Measurements from ENCODE around the gene AUH.

Gene AUH

GRCh38 chr9:91241909-91242308, 119.8 kb downstream of the AUH start:
- DNase-seq: no peak

DNA sequence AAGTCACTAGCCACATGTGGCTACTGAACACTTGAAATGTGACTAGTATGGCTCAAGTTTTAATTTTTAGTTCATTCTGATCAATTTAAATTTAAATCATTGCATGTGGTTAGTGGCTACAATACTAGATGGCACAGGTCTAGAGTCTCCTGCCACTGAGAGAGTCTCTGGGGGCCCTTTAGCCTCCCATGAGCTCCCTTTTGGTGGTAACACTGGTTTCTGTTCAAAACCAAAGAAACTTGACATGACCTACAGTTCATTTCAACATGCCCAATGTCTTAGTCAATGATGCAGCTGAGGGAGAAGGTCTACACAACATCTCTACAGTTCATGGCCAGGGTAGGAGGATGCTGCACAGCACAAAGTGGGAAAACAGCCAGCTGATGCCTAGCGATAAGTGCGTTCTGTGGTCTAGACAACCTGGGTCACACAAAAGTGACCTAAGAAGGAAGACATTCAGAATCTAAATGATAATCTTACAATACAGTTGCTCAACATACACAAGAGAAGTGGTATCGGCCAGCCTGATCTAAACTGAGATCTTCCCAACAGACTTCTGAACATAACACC, 121.0 kb downstream of the AUH start:
- DNase-seq: no peak

- no peak for DNase-seq
These were observed 122.2 kb downstream of the AUH start for GRCh38 chr9:91239367-91240111.

DNA sequence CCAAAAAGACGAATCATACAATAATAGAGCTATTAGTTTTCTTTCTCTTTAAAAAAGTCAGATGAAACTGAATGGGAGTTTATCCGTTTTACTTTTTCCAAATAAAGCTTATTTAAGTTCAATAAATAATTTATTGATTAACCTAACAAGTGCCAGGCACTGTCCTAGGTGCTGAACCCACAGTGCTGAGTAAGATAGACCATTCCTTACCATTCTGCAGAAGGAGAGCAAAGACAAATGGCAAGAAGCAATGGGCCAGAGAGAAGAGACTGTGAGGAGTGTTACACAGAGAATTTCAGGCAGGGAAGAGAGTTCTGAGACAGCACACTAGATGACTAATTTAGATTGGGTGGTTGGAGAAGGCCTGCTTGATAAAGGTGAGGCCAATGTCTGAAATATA, 127.2 kb downstream of the AUH start:
- no peak for DNase-seq

- DNase-seq: no peak
These were observed 130.1 kb downstream of the AUH start for GRCh38 chr9:91231619-91232018.

DNA sequence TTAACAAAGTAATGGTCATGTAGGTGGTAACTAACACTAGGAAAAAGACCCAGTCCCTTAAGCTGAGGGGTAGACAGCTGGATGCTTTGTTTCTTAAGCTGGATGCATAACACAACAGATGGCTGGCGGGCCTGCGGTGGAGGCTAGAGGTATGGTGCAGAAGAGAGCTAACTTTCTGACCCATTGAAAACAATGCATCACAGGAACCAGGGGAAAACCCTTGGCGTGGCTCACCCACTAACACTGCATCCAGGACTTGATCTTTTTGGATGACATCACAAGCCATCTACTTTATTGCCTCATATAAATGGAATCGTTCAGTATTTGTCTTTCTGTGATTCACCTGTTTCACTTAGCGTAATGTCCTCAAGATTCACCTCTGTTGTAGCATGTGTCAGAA, 138.7 kb downstream of the AUH start:
- DNase-seq: no peak

DNA sequence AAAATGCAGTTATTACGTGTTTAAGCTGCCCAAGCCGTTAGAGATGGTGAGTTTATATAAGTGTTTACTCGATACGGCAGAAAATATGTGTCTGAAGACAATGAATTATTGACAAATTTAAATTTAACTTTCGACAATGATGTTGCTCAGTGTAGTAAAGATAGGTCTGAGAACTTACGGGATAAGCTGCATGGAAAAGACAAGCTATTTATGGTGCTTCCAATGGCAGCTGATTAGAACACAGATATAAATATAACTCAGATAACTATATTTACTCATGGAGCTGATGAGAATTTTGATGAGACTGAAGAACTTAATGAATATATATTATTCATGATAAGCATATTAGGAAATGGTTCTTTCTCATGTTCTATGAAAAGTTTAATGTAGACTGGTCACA, 139.3 kb downstream of the AUH start:
- DNase-seq: no peak

- no peak for DNase-seq
These were observed 140.4 kb downstream of the AUH start for GRCh38 chr9:91221332-91221731.

DNA sequence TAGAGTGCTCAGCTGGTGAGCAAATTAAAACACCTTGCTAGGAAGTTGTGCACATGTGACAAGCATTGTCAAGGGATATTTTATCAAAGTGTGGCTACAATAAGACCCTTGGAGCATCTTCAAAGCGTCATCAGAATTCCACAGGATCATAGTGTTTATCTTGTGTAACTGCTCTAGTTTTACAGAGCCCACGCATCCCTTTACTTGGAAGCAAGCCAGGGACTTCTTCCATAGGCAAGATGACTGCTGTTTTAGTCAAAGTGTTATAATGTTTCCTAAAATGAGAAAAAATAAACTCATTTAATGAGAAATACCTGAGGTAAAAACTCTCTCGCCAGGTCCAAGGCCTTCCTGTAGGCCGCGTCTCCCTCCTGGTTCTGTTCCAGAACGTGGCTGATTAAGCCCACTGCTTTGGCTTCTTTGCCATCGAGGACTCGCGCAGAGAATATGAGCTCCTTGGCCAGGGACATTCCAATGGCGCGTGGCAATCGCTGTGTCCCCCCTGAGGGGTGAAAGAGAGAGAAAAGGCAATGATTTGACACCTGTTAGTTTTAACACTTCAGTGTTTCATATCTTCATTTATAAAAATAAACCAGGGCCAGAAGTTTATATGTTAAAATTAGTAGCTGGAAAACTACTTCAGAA, 141.1 kb downstream of the AUH start:
- no peak for DNase-seq

GRCh38 chr9:91220021-91220420, 141.7 kb downstream of the AUH start:
- no peak for DNase-seq

DNA sequence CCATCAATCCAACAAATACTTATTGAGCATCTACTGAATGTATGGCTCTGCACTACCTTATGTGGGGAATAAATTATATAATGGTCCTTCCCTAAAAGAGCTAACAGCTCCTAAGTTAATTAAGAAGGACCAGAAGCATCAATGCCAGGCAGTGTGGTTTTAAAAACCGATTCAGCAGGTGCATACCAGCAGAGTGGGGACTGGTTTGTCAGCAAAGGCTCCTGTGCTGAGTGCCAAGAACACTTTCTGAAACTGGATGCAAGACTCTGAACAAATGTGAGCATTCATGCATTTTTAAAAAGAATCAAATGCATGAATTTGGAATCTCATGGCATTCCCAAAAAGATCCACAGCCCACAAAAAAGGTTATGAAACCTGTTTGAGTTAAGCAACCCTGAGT, 142.2 kb downstream of the AUH start:
- no peak for DNase-seq

- no peak for DNase-seq
These were observed 144.3 kb downstream of the AUH start for GRCh38 chr9:91217388-91217787.

DNA sequence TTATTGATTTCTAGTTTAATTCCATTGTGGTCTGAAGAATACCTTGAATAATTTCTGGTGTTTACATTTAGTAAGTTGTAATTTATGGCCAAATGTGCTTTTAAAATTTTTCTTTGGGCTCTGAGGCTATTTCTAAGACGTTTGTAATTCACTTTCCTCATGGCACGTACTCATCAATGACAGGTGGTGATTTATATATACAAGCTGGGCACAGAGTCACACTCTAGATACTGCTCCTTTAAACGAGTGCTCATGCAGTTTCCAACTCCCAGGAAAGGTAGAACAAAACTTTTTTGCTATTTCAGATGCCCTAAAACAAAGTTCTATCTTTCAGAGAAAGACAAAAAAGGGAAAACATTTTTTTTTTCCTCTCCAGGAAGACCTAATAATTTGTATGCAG, 146.9 kb downstream of the AUH start:
- DNase-seq: no peak

- DNase-seq: no peak
These were observed 147.6 kb downstream of the AUH start for GRCh38 chr9:91214086-91214485.

GRCh38 chr9:91212596-91213243, 149.0 kb downstream of the AUH start:
- DNase-seq: no peak

DNA sequence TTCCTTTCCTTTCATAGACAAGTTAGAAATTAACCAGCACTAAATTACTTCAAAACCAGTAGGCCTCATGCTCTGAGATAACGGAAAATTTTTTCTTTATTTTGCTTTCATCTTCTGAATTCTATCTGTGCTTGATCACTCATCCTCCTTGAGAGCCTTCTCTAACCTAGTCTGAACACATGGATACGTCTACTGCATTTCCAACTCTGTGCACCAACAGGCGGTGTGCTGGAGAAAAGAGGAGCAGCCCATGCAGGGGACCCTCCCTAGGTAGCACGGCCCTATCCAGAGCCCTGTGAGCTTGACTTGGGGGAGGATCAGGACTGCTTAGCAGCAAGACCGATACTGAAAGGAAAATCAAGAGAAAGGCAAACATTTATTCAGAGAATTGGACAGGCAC, 149.8 kb downstream of the AUH start:
- no peak for DNase-seq

DNA sequence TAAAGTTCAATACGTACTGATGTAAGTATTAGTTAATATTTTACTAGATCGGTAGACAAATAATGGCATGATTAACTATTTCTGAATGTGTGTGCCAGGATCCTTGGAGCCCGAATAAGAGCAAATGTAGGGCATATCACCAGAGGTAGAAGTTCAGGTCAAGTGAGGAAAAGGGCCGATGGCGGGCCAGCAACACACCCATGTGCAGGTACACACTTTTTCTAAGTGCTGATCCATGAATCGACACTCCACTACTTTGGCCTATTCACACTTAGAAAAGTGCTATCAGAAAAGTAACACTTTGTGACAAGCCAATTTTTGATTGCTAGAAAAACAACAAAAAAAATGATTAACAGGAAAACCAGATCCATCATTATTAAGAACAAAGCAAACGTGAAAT, 150.3 kb downstream of the AUH start:
- DNase-seq: no peak

DNA sequence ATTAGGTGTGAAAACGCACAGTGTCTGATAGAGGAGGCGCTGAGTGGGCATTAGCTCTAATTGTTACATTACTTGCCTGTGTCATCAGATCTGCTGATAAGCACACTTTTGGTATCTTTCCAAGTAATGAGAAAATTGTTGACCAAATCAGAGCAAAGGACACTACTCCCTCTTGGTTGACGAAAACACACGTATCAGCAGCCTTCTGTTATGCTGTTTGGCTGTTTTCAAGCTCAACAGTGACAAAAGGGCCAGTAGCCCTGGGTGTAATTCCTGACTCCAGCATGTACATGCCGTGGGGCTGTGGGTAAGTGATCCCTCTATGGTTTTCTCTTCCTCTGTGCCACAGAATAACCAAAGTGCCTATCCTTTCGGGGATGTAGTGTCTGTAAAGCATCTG, 151.4 kb downstream of the AUH start:
- no peak for DNase-seq

DNA sequence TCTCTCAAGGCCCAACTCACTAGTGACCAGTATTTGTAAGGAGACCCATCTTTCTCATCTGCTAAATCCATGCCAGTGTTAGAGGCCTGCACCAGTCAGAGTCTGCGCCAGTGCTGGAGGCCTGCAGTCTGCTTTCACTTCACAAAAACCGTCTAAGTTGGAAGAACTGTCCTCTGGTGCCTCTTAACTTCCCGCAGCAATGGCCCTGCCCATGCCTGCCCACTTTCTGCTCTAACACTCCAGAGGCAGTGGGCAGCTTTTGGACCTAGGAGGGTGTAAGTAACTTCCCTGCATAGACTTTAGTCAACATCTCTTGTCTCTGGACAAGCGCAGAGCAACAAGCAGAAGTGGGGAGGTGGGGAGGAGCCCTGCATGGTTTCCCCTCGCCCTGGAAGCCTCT, 152.9 kb downstream of the AUH start:
- DNase-seq: no peak

DNA sequence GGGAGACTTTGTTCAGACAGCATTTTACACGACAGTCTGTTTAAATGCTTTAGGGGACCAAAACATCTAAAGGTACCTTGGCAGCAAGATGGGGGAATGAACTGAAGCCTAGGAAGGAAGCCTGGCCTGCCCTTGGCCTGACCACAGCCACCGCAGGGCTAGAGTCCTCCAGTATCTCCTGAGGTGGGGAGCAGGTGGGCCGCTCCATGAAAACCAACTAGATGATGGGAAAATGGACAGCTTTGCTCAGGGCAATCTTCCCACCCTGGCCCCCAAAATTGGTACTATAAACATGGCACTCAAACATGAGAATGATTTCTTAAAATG, 153.3 kb downstream of the AUH start:
- no peak for DNase-seq

DNA sequence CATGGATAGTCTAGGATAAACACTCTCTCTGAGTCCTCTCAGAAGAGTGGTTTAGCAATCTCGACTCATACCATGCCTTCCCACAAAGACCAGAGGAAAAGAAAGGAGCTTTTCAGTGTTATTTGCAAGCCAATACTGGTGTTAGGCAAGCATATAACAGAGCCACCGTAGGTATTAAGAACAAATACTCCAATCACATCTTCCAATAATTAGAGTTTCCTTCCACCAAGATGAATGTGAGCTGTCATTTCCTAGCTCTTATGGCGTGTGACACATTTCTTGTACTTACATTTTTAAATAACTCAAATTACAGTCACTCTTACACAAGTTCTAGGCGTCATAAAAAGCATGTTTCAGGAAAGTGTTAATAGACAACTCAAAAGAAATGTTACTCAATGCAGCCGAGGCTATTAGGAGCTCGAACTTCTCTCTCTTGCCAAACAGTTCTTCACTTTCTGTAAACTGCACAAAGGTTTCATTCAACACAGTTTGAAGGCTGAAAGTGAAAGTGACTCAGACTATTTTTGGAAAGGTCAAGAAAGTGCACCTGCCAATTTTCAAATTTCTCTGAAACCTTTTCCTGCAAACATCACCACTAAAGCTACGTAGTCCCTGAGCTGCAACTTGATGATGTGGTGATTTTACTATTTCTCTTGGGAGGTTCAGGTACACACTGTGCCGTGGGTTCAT, 153.8 kb downstream of the AUH start:
- no peak for DNase-seq

- no peak for DNase-seq
These were observed 154.4 kb downstream of the AUH start for GRCh38 chr9:91207397-91207728.

GRCh38 chr9:91206806-91207205, 154.9 kb downstream of the AUH start:
- DNase-seq: no peak
